Measurements from ENCODE around the gene SERPINB7. TPM values are rescaled to one million over a fixed set of nuclear protein-coding genes. Genes with fewer than 3 reads are reported as not detected.

The SERPINB7 gene
- total and polyA plus RNA-seq, 2 of the 8 experiments (the other 6 are each of a cell fraction or from before 2014, with no cell fraction given): not detected

- no peaks in the 10 kb centered on the region for H4K20me1 ChIP-seq (replicated peaks in 1 of 2; ENCODE audit: control insufficient read depth in 1 of 2, insufficient read depth in 2 of 2, low read length in 2 of 2)
- no peak overlapping the region for H3K9ac ChIP-seq (replicated peaks in 1 of 4; ENCODE audit: extremely low read depth in 1 of 4, low read depth in 3 of 4, low read length in 3 of 4)
- no peak overlapping the region for H2BK12ac ChIP-seq (ENCODE audit: low read depth, low read length)
- FAIRE-seq: no peak
- H3K79me1 ChIP-seq (ENCODE audit: low read depth, low read length): no peaks in the 10 kb centered on the region
- no peaks in the 10 kb centered on the region for H3K27me3 ChIP-seq (replicated peaks in 1 of 4; ENCODE audit: control insufficient read depth in 3 of 4, extremely low read depth in 1 of 4, insufficient read depth in 3 of 4, low read length in 3 of 4)
- no peaks in the 10 kb centered on the region for H3K79me2 ChIP-seq (ENCODE audit: control insufficient read depth in 1 of 2, insufficient read depth in 2 of 2, low read length in 2 of 2)
- H2BK5ac ChIP-seq (ENCODE audit: low read depth, low read length): no peak overlapping the region
- H4K91ac ChIP-seq (replicated peaks; ENCODE audit: insufficient read length, low read length): no peak overlapping the region
- no peak overlapping the region for H3K27ac ChIP-seq (ENCODE audit: low read depth, low read length)
- no peaks in the 10 kb centered on the region for H3K9me3 ChIP-seq (ENCODE audit: insufficient read depth in 2 of 2, low read depth in 1 of 2, low read length in 1 of 2)
- no peak overlapping the region for H4K5ac ChIP-seq (ENCODE audit: insufficient read length, low read depth, low read length)
- H4K8ac ChIP-seq (ENCODE audit: extremely low read depth, insufficient read depth, low read length): no peak overlapping the region
- H2BK15ac ChIP-seq (ENCODE audit: low read length): no peak overlapping the region
- H3K36me3 ChIP-seq (ENCODE audit: control insufficient read depth in 2 of 4, insufficient read depth in 4 of 4, low read length in 3 of 4): no peaks in the 10 kb centered on the region
- no peak overlapping the region for H2AFZ ChIP-seq (ENCODE audit: low read length)
- CTCF ChIA-PET (ENCODE audit: partially characterized antibody): interaction anchor here (0.6 to 8.1 kb wide), 2 partner anchors 220 to 243 kb away, joined by 4 to 109 read pairs; no protein-coding TSS in a partner anchor
- POLR2A ChIA-PET (ENCODE audit: partially characterized antibody): no interaction called here
- no peak overlapping the region for H3K18ac ChIP-seq (ENCODE audit: extremely low read depth, low read length)
- H3K23me2 ChIP-seq (ENCODE audit: low read depth, low read length): no peaks in the 10 kb centered on the region
- no peak overlapping the region for H2BK20ac ChIP-seq (ENCODE audit: low read length)
- no peak overlapping the region for H3K4ac ChIP-seq (replicated peaks; ENCODE audit: insufficient read length, low read depth, low read length)
- H3K14ac ChIP-seq (ENCODE audit: insufficient read length): no peak overlapping the region
- no peak overlapping the region for H3K23ac ChIP-seq (ENCODE audit: insufficient read length)
- H2AK5ac ChIP-seq (ENCODE audit: low read depth, low read length): no peak overlapping the region
- H3K4me3 ChIP-seq (ENCODE audit: extremely low read depth in 1 of 4, insufficient read depth in 2 of 4, low read depth in 3 of 4, low read length in 4 of 4): no peak overlapping the region
- H3K56ac ChIP-seq (replicated peaks; ENCODE audit: insufficient read length, low read depth, low read length): no peak overlapping the region
- no peaks in the 10 kb centered on the region; a peak in 1 of 7 replicates for H3K4me1 ChIP-seq (replicated peaks in 1 of 4; ENCODE audit: control insufficient read depth in 3 of 4, insufficient read depth in 4 of 4, low read length in 3 of 4)
- no peak overlapping the region for H2BK120ac ChIP-seq (replicated peaks; ENCODE audit: low read depth, low read length)
- DNase-seq (ENCODE audit: low read depth in 1 of 2, low spot score in 2 of 2): no peak
- H3K4me2 ChIP-seq (ENCODE audit: insufficient read depth in 1 of 2, low read depth in 2 of 2, low read length in 2 of 2): no peak overlapping the region
- TF ChIP-seq RBBP5 (IDR thresholded peaks at IDR 0.05; ENCODE audit: borderline replicate concordance, low read depth, low read length) (no peak), BRCA1 (IDR thresholded peaks at IDR 0.05; ENCODE audit: low read depth, low read length) (no peak), JUND (IDR thresholded peaks at IDR 0.05; ENCODE audit: low read length) (no peak), TAF7 (optimal IDR thresholded peaks at IDR 0.05; ENCODE audit: borderline replicate concordance, low read depth, low read length) (no peak), CEBPB (IDR thresholded peaks at IDR 0.05; ENCODE audit: low read depth, low read length) (no peak), CBX8 (IDR thresholded peaks at IDR 0.05; ENCODE audit: borderline replicate concordance, low read depth, low read length) (no peak), JUN (IDR thresholded peaks at IDR 0.05; ENCODE audit: low read depth, low read length) (no peak), RAD21 (IDR thresholded peaks at IDR 0.05 in 1 of 2, conservative IDR thresholded peaks at IDR 0.05 in 1 of 2; ENCODE audit: low read depth in 2 of 2, low read length in 2 of 2) (no peak), FOSL1 (IDR thresholded peaks at IDR 0.05; ENCODE audit: insufficient read depth, low read depth, low read length) (no peak), ATF2 (IDR thresholded peaks at IDR 0.05; ENCODE audit: low read length) (no peak), RXRA (IDR thresholded peaks at IDR 0.05; ENCODE audit: insufficient read depth, low read depth, low read length) (no peak), POLR2A (IDR thresholded peaks at IDR 0.05; ENCODE audit: control extremely low read depth in 1 of 2, low read depth in 2 of 2, low read length in 2 of 2) (no peak), CHD1 (IDR thresholded peaks at IDR 0.05; ENCODE audit: low read depth, low read length) (no peak), ASH2L (IDR thresholded peaks at IDR 0.05; ENCODE audit: low read length) (no peak)
Observed at GRCh38 chr18:63736876-63737275, 38.3 kb upstream of the SERPINB7 start.

Data from H1 (cell line).